ENCODE measurements around the gene KEAP1.

DNA sequence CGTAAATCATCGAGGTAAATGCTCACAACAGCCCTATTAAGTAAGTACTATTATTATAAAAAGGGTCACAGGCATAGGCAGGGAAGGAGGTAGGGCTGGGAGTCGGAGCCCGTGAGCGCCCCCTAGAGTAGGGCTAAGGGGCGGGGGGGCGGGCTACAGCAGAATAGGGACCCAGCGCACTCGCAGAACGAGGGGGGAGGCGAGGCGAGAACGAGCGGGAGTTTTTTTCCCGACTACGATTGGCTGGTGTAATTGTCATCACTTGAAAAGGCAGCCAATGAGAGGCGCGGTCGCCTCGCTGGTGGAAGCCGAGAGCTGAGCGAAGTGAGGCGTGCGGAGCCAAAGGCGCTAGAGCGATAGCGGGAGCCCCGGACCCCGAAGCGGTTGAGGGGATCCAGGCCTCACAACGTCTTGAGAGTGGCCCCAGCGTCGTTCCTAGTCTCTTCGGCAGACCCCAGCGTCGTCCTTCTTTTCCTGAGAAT is 24.2 kb downstream of the KEAP1 start:
- TF ChIP-seq, protein P1, sequence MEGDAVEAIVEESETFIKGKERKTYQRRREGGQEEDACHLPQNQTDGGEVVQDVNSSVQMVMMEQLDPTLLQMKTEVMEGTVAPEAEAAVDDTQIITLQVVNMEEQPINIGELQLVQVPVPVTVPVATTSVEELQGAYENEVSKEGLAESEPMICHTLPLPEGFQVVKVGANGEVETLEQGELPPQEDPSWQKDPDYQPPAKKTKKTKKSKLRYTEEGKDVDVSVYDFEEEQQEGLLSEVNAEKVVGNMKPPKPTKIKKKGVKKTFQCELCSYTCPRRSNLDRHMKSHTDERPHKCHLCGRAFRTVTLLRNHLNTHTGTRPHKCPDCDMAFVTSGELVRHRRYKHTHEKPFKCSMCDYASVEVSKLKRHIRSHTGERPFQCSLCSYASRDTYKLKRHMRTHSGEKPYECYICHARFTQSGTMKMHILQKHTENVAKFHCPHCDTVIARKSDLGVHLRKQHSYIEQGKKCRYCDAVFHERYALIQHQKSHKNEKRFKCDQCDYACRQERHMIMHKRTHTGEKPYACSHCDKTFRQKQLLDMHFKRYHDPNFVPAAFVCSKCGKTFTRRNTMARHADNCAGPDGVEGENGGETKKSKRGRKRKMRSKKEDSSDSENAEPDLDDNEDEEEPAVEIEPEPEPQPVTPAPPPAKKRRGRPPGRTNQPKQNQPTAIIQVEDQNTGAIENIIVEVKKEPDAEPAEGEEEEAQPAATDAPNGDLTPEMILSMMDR (IDR thresholded peaks at IDR 0.05): peak; percentile 33 to 88 (median 60)
- peak in 1 of 2 donors; percentile 47 for TF ChIP-seq POLR2A (IDR thresholded peaks at IDR 0.05)
